ENCODE results near the gene STXBP6.
A peak's percentile ranks its signal among the peaks of the same experiment; 100 is the strongest.

Gene STXBP6

DNA sequence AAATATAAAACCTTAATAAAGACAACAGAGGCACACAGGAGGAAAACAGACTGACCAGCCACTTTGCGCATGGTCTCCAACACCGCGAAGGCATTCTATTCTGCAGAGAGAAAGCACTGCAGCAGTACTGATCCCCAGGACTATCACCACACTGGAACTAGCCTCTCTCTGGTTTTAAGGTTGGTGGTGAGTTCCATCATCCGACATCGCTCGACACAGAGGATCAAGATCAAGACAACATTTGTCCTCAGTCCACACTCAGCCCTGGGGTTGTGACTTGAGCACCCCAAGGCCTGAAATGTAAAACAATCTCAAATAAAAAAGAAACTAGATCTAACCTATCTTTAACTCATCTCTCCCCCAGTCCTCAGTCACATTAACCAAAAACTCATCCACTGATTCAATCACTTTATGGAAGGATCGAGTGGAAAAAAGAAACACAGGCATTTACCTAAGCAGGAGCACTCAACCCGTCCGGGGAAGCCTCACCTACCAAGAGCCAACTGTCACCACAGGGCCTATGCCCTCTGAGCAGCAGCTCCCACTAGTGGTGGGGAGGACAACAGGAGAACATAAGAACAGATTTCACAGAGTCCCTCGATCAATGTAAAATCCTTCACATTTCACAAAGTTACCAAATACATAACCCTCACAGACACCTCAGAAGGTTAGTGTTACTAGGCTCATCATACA is 17.7 kb downstream of the STXBP6 start:
- TF ChIP-seq, protein P1, sequence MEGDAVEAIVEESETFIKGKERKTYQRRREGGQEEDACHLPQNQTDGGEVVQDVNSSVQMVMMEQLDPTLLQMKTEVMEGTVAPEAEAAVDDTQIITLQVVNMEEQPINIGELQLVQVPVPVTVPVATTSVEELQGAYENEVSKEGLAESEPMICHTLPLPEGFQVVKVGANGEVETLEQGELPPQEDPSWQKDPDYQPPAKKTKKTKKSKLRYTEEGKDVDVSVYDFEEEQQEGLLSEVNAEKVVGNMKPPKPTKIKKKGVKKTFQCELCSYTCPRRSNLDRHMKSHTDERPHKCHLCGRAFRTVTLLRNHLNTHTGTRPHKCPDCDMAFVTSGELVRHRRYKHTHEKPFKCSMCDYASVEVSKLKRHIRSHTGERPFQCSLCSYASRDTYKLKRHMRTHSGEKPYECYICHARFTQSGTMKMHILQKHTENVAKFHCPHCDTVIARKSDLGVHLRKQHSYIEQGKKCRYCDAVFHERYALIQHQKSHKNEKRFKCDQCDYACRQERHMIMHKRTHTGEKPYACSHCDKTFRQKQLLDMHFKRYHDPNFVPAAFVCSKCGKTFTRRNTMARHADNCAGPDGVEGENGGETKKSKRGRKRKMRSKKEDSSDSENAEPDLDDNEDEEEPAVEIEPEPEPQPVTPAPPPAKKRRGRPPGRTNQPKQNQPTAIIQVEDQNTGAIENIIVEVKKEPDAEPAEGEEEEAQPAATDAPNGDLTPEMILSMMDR (IDR thresholded peaks at IDR 0.05), result peak; percentile 52; the same call in 1 of the 2 replicates

DNA sequence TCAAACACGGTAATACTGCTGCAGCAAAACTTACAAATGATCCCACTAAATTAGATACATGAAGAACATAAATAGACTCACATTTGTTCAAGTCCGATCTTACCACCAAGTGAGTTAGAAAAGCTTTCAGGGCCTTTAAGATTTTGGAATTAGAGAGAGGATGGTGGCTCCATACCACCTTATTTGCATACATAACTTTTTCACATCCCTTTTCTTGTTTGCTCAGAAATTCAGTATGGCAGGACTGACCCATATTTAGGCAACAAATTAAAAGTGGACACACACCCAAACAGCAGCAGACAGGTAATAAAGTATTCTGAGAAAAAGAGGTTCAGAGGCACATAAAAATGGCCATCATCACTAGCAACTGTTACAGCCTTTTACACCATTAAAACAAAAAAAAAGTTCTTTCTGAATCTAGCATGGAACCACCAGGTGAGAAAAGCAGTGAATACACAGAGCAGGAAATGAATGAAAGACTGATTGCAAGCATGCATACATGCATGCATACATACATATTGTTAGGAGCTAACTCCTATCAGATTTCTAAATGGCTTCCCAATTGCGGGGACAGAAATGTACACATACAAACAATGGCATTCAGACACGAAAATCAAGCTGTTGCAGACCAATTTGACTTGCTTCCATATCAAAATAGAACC is 23.3 kb downstream of the STXBP6 start:
- TF ChIP-seq, protein P1 (IDR thresholded peaks at IDR 0.05), result no peak

DNA sequence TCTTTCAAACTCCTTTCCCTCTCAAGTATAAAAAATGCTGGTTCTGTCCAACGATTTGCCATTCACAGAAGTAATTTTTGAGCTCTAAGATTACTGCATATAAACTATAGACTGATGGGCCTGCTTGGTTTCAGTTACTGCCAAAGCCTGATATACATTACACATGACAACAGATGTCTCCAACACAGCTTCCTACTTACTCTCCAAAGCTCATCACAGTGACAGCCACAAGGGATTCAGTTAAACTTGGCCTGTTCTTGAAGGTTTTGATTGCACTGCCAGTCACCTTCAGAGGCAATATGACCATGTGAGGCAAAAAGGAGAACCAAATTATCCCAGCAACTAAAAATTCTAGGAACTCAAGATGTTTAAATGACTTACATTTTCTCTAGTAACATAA is 30.1 kb downstream of the STXBP6 start:
- TF ChIP-seq, protein P1 (IDR thresholded peaks at IDR 0.05), result no peak

DNA sequence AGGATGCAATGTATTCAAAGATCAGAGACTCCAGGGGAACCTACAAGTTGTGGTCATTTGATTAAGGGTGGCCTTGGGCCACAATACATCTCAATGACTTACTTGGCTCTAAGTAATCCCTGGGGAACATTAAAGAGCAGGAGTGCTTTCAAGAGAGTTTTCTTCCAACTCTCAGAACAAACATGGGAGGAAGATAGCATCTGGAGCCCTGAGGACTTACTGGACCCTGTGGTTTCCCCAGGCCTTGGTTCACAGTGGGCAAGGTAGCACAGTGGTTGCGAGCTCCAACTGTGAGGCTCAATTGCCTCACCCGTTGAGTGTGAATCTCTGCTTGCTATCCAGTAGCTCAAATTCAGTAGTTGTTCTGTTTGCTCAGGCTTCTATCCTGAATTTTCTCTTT is 32.4 kb downstream of the STXBP6 start:
- TF ChIP-seq, protein P1 (IDR thresholded peaks at IDR 0.05), result no peak

DNA sequence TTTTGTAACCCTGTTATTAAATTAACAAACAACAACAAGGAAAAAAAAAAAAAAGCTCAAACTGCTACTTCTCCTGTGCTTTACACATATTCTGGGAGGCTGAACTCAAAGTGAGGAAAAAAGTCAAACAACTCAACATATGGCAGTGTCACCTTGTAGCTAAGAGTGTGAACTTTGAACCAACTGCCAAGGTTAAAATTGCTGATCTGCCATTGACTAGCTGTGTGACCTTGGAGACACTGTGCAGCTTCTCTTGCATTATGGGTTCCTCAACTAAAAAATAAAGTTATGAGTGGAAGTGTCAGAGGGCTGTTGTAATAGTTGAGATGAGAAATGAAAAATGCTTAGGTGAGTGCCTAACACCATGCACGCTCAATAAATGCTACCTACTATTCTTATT is 34.2 kb downstream of the STXBP6 start:
- TF ChIP-seq, protein P1 (IDR thresholded peaks at IDR 0.05), result no peak

DNA sequence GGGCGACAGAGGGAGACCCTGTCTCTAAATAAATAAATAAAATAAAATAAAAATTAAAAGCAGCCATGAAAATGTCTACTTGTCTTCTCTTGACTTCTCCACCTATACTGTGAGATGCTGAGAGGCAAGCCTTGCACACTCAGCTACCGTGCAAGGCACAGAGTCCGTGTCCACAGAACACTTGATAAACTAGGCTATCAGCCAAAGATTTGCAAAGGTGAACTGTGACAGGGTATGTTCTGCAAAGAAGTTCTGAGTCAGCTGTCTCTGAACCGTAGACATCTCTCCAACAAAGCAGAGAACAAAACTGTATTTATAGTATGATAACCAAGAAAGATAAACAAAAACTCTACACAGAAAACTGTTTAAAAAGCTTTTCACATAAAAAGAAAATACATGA is 35.5 kb downstream of the STXBP6 start:
- TF ChIP-seq, protein P1 (IDR thresholded peaks at IDR 0.05), result no peak

DNA sequence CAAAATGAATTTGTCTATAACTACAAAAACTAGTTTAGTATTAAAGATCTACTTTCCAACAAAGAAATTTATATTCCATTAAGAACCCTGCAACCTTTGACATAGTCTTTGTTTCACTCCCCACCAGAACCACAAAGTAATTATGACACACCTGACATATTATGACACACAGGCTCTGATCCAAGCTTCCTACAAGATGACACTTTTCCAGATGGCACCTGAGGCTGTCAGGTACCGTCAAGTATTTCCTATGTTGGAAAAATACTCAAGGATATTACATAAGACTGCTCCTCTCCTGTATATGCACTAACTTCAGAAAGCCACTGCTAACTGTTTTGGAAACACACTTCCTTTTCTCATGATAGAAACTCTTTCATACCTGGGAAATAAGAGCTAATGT is 38.9 kb downstream of the STXBP6 start:
- TF ChIP-seq, protein P1 (IDR thresholded peaks at IDR 0.05), result no peak

Data from LNCAP (cell line).